ENCODE results near the gene METTL16. TPM values are rescaled to one million over a fixed set of nuclear protein-coding genes. Genes with fewer than 3 reads are reported as not detected.
A peak's percentile ranks its signal among the peaks of the same experiment; 100 is the strongest.
"Not testable (repeated sequence)": the region's sequence is repeated elsewhere in the genome, so short reads cannot be mapped to it uniquely, and the experiment has no call there.

Gene METTL16
- polyA plus RNA-seq, 4 donors: 10.7 to 25.2 (median 12.9) TPM

GRCh38 chr17:2517539-2517938 lies 5.9 kb upstream of the METTL16 start:
- no peak overlapping the region for H3K4me3 ChIP-seq (ENCODE audit: low read depth in 1 of 3, low read length in 3 of 3)
- H3K9me3 ChIP-seq (ENCODE audit: control insufficient read depth in 2 of 2, insufficient read depth in 1 of 2, low read depth in 1 of 2, low read length in 1 of 2): no peaks in the 10 kb centered on the region
- no peaks in the 10 kb centered on the region for H3K4me1 ChIP-seq (ENCODE audit: control insufficient read depth in 3 of 3, insufficient read depth in 2 of 3, low read depth in 1 of 3, low read length in 2 of 3)
- WGBS, 3 donors: 89 to 92% (median 91%) methylated on average over 5 of the region's 5 CpGs
- H3K36me3 ChIP-seq (ENCODE audit: control insufficient read depth in 3 of 3, insufficient read depth in 2 of 3, low read depth in 1 of 3, low read length in 3 of 3): no peaks in the 10 kb centered on the region
- H3K27me3 ChIP-seq (ENCODE audit: control insufficient read depth in 3 of 3, insufficient read depth in 3 of 3, low read length in 3 of 3): no peaks in the 10 kb centered on the region
- DNase-seq (no peak), FAIRE-seq (no peak)
- no peak overlapping the region for H3K27ac ChIP-seq (ENCODE audit: low read depth in 1 of 3, low read length in 2 of 3)

GRCh38 chr17:2511138-2511461 lies 588 bp downstream of the METTL16 start:
- Histone ChIP-seq H3K36me3 (ENCODE audit: control insufficient read depth in 3 of 3, insufficient read depth in 2 of 3, low read depth in 1 of 3, low read length in 3 of 3) (peaks cover 0 to 4% (median 0%) of the 10 kb centered on the region in 3 donors), H3K27ac (ENCODE audit: low read depth in 1 of 3, low read length in 2 of 3) (peak overlapping the region; percentile 84 to 96 (median 89)), H3K9me3 (ENCODE audit: control insufficient read depth in 2 of 2, insufficient read depth in 1 of 2, low read depth in 1 of 2, low read length in 1 of 2) (no peaks in the 10 kb centered on the region), H3K27me3 (ENCODE audit: control insufficient read depth in 3 of 3, insufficient read depth in 3 of 3, low read length in 3 of 3) (no peaks in the 10 kb centered on the region), H3K4me3 (ENCODE audit: low read depth in 1 of 3, low read length in 3 of 3) (peak overlapping the region; percentile 45 to 78 (median 67)), H3K4me1 (ENCODE audit: control insufficient read depth in 3 of 3, insufficient read depth in 2 of 3, low read depth in 1 of 3, low read length in 2 of 3) (peaks cover 4 to 6% (median 6%) of the 10 kb centered on the region in 3 donors)
- FAIRE-seq (no peak), DNase-seq (peak in 1 of 2 donors; percentile 16)
- WGBS, 3 donors: 1% methylated on average over 5 of the region's 5 CpGs

GRCh38 chr17:2510559-2510958 lies 1.1 kb downstream of the METTL16 start:
- Histone ChIP-seq H3K27ac (ENCODE audit: low read depth in 1 of 3, low read length in 2 of 3) (peak overlapping the region; percentile 84 to 96 (median 89)), H3K36me3 (ENCODE audit: control insufficient read depth in 3 of 3, insufficient read depth in 2 of 3, low read depth in 1 of 3, low read length in 3 of 3) (peaks cover 0 to 4% (median 0%) of the 10 kb centered on the region in 3 donors), H3K27me3 (ENCODE audit: control insufficient read depth in 3 of 3, insufficient read depth in 3 of 3, low read length in 3 of 3) (no peaks in the 10 kb centered on the region), H3K4me3 (ENCODE audit: low read depth in 1 of 3, low read length in 3 of 3) (peak overlapping the region; percentile 14 to 78 (median 67)), H3K4me1 (ENCODE audit: control insufficient read depth in 3 of 3, insufficient read depth in 2 of 3, low read depth in 1 of 3, low read length in 2 of 3) (peaks cover 4 to 6% (median 6%) of the 10 kb centered on the region in 3 donors), H3K9me3 (ENCODE audit: control insufficient read depth in 2 of 2, insufficient read depth in 1 of 2, low read depth in 1 of 2, low read length in 1 of 2) (peaks cover 0 to 4% of the 10 kb centered on the region in 2 donors)
- DNase-seq (no peak), FAIRE-seq (no peak)
- 46 to 64% (median 49%) methylated on average over 2 of the region's 2 CpGs for WGBS, 3 donors

- no peak overlapping the region for H3K4me3 ChIP-seq (ENCODE audit: low read depth in 1 of 3, low read length in 3 of 3)
- peaks cover 0 to 7% of the 10 kb centered on the region in 2 donors for H3K9me3 ChIP-seq (ENCODE audit: control insufficient read depth in 2 of 2, insufficient read depth in 1 of 2, low read depth in 1 of 2, low read length in 1 of 2)
- WGBS, 3 donors: 29 to 71% (median 55%) methylated on average over 1 of the region's 1 CpG
- H3K4me1 ChIP-seq (ENCODE audit: control insufficient read depth in 3 of 3, insufficient read depth in 2 of 3, low read depth in 1 of 3, low read length in 2 of 3): peaks cover 4 to 6% (median 6%) of the 10 kb centered on the region in 3 donors
- H3K27ac ChIP-seq (ENCODE audit: low read depth in 1 of 3, low read length in 2 of 3): no peak overlapping the region
- DNase-seq: no peak
- H3K36me3 ChIP-seq (ENCODE audit: control insufficient read depth in 3 of 3, insufficient read depth in 2 of 3, low read depth in 1 of 3, low read length in 3 of 3): peaks cover 0 to 11% (median 0%) of the 10 kb centered on the region in 3 donors
- FAIRE-seq: no peak
- no peaks in the 10 kb centered on the region for H3K27me3 ChIP-seq (ENCODE audit: control insufficient read depth in 3 of 3, insufficient read depth in 3 of 3, low read length in 3 of 3)
These were observed 3.7 kb downstream of the METTL16 start for GRCh38 chr17:2508035-2508434.

GRCh38 chr17:2507015-2507414 lies 4.7 kb downstream of the METTL16 start:
- not testable (repeated sequence) for H3K27me3 ChIP-seq (ENCODE audit: control insufficient read depth in 3 of 3, insufficient read depth in 3 of 3, low read length in 3 of 3); H3K9me3 ChIP-seq (ENCODE audit: control insufficient read depth in 2 of 2, insufficient read depth in 1 of 2, low read depth in 1 of 2, low read length in 1 of 2); H3K27ac ChIP-seq (ENCODE audit: low read depth in 1 of 3, low read length in 2 of 3); H3K4me3 ChIP-seq (ENCODE audit: low read depth in 1 of 3, low read length in 3 of 3); H3K4me1 ChIP-seq (ENCODE audit: control insufficient read depth in 3 of 3, insufficient read depth in 2 of 3, low read depth in 1 of 3, low read length in 2 of 3); DNase-seq; FAIRE-seq
- 97 to 99% (median 98%) methylated on average over 17 to 29 of the region's 29 CpGs for WGBS, 3 donors
- peaks cover 0 to 13% (median 0%) of the 10 kb centered on the region in 3 donors for H3K36me3 ChIP-seq (ENCODE audit: control insufficient read depth in 3 of 3, insufficient read depth in 2 of 3, low read depth in 1 of 3, low read length in 3 of 3)

- Histone ChIP-seq H3K4me1 (ENCODE audit: control insufficient read depth in 3 of 3, insufficient read depth in 2 of 3, low read depth in 1 of 3, low read length in 2 of 3) (no peaks in the 10 kb centered on the region), H3K4me3 (ENCODE audit: low read depth in 1 of 3, low read length in 3 of 3) (no peak overlapping the region), H3K27ac (ENCODE audit: low read depth in 1 of 3, low read length in 2 of 3) (no peak overlapping the region), H3K36me3 (ENCODE audit: control insufficient read depth in 3 of 3, insufficient read depth in 2 of 3, low read depth in 1 of 3, low read length in 3 of 3) (peaks cover 0 to 26% (median 2%) of the 10 kb centered on the region in 3 donors), H3K27me3 (ENCODE audit: control insufficient read depth in 3 of 3, insufficient read depth in 3 of 3, low read length in 3 of 3) (no peaks in the 10 kb centered on the region), H3K9me3 (ENCODE audit: control insufficient read depth in 2 of 2, insufficient read depth in 1 of 2, low read depth in 1 of 2, low read length in 1 of 2) (peaks cover 0 to 7% of the 10 kb centered on the region in 2 donors)
- no peak for DNase-seq
- 80 to 86% (median 85%) methylated on average over 5 of the region's 5 CpGs for WGBS, 3 donors
- no peak for FAIRE-seq
These were observed 8.1 kb downstream of the METTL16 start for GRCh38 chr17:2503627-2504026.

- H3K27ac ChIP-seq (ENCODE audit: low read depth in 1 of 3, low read length in 2 of 3): no peak overlapping the region
- H3K9me3 ChIP-seq (ENCODE audit: control insufficient read depth in 2 of 2, insufficient read depth in 1 of 2, low read depth in 1 of 2, low read length in 1 of 2): peaks cover 0 to 7% of the 10 kb centered on the region in 2 donors
- peaks cover 0 to 31% (median 2%) of the 10 kb centered on the region in 3 donors for H3K36me3 ChIP-seq (ENCODE audit: control insufficient read depth in 3 of 3, insufficient read depth in 2 of 3, low read depth in 1 of 3, low read length in 3 of 3)
- no peak overlapping the region for H3K4me3 ChIP-seq (ENCODE audit: low read depth in 1 of 3, low read length in 3 of 3)
- no peaks in the 10 kb centered on the region for H3K27me3 ChIP-seq (ENCODE audit: control insufficient read depth in 3 of 3, insufficient read depth in 3 of 3, low read length in 3 of 3)
- FAIRE-seq (no peak), DNase-seq (no peak)
- no peaks in the 10 kb centered on the region for H3K4me1 ChIP-seq (ENCODE audit: control insufficient read depth in 3 of 3, insufficient read depth in 2 of 3, low read depth in 1 of 3, low read length in 2 of 3)
- 84 to 98% (median 89%) methylated on average over 8 of the region's 8 CpGs for WGBS, 3 donors
These were observed 8.7 kb downstream of the METTL16 start for GRCh38 chr17:2502871-2503580.

GRCh38 chr17:2500446-2500845 lies 11.2 kb downstream of the METTL16 start:
- Histone ChIP-seq H3K27ac (ENCODE audit: low read depth in 1 of 3, low read length in 2 of 3) (no peak overlapping the region), H3K9me3 (ENCODE audit: control insufficient read depth in 2 of 2, insufficient read depth in 1 of 2, low read depth in 1 of 2, low read length in 1 of 2) (peaks cover 0 to 2% of the 10 kb centered on the region in 2 donors), H3K4me1 (ENCODE audit: control insufficient read depth in 3 of 3, insufficient read depth in 2 of 3, low read depth in 1 of 3, low read length in 2 of 3) (no peaks in the 10 kb centered on the region), H3K4me3 (ENCODE audit: low read depth in 1 of 3, low read length in 3 of 3) (no peak overlapping the region), H3K36me3 (ENCODE audit: control insufficient read depth in 3 of 3, insufficient read depth in 2 of 3, low read depth in 1 of 3, low read length in 3 of 3) (peaks cover 0 to 45% (median 2%) of the 10 kb centered on the region in 3 donors), H3K27me3 (ENCODE audit: control insufficient read depth in 3 of 3, insufficient read depth in 3 of 3, low read length in 3 of 3) (no peaks in the 10 kb centered on the region)
- WGBS, 3 donors: 87 to 89% (median 88%) methylated on average over 8 of the region's 8 CpGs
- FAIRE-seq: no peak
- no peak for DNase-seq

Data from small intestine (tissue), 7 donors.